Measurements from ENCODE around the gene DDX27.

DNA sequence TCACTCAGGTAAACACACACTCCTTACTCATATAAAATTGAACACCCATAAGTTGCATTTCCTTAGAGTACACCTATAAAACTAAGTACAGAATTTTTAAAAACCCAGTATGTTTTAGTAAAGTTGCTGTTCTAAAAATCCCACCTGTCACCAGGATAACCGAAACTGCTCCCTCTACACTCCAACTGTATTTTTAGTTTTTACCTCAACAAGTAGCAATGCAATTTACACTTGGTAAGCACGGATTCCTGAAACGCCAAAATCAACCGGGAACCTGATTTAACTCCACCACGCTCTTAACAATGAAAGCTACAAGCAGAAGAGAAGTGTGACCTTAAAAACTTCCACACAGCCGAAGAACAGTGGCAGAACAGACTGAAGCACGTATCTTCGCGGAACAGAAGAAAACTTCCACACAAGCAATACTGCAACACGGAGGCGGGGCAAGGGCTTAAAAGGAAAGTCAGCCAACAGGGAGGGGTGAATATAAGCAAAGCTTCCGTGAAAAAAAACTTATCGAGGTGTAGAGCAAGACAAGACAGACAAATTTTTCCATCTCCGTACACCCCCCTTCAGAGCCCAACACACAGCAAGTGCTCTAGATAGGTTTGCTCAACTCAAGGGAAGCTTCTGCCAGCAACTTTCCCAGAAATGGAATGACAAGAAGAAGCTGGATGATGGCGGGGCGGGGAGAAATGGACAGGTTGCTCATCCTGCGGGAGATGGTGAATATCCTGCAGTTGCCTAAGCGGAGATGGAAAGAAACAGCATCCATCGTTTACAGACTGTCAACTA, 32.5 kb upstream of the DDX27 start:
- TF ChIP-seq, protein P1, sequence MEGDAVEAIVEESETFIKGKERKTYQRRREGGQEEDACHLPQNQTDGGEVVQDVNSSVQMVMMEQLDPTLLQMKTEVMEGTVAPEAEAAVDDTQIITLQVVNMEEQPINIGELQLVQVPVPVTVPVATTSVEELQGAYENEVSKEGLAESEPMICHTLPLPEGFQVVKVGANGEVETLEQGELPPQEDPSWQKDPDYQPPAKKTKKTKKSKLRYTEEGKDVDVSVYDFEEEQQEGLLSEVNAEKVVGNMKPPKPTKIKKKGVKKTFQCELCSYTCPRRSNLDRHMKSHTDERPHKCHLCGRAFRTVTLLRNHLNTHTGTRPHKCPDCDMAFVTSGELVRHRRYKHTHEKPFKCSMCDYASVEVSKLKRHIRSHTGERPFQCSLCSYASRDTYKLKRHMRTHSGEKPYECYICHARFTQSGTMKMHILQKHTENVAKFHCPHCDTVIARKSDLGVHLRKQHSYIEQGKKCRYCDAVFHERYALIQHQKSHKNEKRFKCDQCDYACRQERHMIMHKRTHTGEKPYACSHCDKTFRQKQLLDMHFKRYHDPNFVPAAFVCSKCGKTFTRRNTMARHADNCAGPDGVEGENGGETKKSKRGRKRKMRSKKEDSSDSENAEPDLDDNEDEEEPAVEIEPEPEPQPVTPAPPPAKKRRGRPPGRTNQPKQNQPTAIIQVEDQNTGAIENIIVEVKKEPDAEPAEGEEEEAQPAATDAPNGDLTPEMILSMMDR (IDR thresholded peaks at IDR 0.05), result no peak
- TF ChIP-seq POLR2A (IDR thresholded peaks at IDR 0.05), result no peak
